ENCODE measurements around the gene ENTR1.

Gene ENTR1

DNA sequence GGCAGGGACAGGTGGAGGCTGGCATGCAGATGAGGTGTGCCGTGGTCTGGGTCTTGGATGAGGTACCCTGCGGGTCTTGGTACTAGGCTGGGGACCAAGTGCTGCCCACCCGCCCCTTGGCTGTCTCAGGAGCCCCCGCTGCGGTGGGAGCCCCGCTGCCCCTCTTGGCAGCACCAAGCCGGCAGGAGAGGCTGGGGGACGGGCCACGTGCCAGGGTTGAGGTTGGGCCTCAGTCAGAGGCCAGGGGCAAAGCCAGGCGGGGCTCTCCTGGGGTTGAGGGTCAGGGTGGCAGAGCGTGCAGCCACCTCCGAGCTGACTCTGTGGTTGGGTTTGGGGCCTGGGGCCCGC lies 38.9 kb downstream of the ENTR1 start:
- ChIA-PET POLR2A (no interaction called here), CTCF (interaction anchor here (1.0 to 5.2 kb wide), 3 partner anchors 8 to 59 kb away, joined by 3 to 54 read pairs (median 5); partner anchors contain the start of gene DNLZ)
- DNase-seq (ENCODE audit: low read depth, low spot score) = no peak
- TF ChIP-seq, protein P1, sequence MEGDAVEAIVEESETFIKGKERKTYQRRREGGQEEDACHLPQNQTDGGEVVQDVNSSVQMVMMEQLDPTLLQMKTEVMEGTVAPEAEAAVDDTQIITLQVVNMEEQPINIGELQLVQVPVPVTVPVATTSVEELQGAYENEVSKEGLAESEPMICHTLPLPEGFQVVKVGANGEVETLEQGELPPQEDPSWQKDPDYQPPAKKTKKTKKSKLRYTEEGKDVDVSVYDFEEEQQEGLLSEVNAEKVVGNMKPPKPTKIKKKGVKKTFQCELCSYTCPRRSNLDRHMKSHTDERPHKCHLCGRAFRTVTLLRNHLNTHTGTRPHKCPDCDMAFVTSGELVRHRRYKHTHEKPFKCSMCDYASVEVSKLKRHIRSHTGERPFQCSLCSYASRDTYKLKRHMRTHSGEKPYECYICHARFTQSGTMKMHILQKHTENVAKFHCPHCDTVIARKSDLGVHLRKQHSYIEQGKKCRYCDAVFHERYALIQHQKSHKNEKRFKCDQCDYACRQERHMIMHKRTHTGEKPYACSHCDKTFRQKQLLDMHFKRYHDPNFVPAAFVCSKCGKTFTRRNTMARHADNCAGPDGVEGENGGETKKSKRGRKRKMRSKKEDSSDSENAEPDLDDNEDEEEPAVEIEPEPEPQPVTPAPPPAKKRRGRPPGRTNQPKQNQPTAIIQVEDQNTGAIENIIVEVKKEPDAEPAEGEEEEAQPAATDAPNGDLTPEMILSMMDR (IDR thresholded peaks at IDR 0.05; ENCODE audit: insufficient read depth, low read length, missing control alignments) = no peak
- H3K4me3 ChIP-seq (ENCODE audit: low read depth, low read length) = no peak overlapping the region

DNA sequence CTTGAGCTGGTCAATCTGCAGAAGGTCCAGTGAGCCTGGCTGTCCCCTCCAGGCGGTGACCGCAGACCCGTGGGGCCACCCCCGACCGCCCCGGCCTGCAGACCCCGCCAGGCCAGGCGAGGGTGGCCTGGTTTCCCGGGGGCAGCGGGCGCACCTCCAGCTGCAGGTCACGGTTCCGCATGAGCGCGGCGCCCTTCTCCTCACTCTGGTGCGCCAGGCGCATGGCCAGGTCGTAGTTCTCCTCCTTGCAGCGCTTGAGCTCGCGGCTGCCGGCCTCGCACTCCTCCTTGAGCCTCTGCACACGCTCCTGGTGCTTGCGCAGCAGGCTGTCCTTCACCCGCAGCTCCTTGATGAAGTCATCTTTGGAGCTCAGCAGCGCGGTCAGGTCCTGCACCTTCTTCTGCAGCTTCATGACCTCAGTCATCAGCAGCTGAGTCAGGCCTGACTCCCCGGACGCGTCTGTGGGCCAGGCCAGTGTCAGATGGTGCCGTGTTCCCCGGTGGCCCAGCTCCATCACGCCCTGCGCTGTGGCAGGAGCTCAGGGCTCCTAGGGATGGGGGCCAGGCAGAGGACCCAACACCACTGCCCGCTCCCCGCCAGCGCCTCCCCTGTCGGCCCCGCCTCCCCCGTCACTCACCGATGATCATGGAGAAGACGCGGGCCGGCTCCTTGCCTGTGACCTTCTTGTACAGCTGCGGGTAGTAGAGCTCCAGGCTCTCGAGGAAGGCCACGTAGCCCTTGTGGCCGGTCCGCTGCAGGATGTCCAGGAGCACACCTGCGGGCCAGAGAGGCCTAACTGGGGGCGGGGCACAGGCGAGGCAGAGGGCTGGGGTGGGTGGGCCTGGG lies 39.5 kb downstream of the ENTR1 start:
- CTCF ChIA-PET = interaction anchor here (0.8 to 5.2 kb wide), 4 partner anchors 7 to 58 kb away, joined by 3 to 54 read pairs (median 4); partner anchors contain the start of gene DNLZ
- DNase-seq (ENCODE audit: low read depth, low spot score) = no peak
- TF ChIP-seq, protein P1 (IDR thresholded peaks at IDR 0.05; ENCODE audit: insufficient read depth, low read length, missing control alignments) = no peak

DNA sequence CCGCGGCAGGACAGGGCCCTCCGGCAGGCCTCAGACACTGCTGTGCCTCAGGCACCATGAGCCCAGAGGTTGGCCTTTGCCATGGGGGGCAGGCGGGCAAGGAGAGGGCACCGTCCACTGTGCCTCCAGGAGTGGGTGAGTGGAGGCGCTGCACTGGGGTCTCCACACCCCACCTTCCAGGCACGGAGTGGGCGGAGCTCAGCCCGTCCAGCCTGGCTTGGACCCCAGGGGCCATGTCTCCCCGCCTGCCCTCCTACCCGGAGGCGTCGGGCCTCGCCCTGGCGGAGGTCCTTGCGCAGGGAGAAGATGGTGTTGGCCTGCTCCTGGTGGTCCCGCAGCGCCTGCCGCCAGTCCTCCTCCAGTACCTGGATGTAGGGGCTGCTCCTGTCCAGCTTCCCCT lies 40.4 kb downstream of the ENTR1 start:
- ChIA-PET POLR2A (no interaction called here), CTCF (interaction anchor here (0.8 kb wide), 1 partner anchor 26 kb away, joined by 3 read pairs; no protein-coding TSS in a partner anchor)
- TF ChIP-seq, protein P1 (IDR thresholded peaks at IDR 0.05; ENCODE audit: insufficient read depth, low read length, missing control alignments) = no peak
- no peak overlapping the region for H3K4me3 ChIP-seq (ENCODE audit: low read depth, low read length)
- DNase-seq (ENCODE audit: low read depth, low spot score) = no peak

More for the DNA sequence above, 39.5 kb downstream of the ENTR1 start:
- H3K4me3 ChIP-seq (ENCODE audit: low read depth, low read length) = no peak overlapping the region
- POLR2A ChIA-PET = no interaction called here

DNA sequence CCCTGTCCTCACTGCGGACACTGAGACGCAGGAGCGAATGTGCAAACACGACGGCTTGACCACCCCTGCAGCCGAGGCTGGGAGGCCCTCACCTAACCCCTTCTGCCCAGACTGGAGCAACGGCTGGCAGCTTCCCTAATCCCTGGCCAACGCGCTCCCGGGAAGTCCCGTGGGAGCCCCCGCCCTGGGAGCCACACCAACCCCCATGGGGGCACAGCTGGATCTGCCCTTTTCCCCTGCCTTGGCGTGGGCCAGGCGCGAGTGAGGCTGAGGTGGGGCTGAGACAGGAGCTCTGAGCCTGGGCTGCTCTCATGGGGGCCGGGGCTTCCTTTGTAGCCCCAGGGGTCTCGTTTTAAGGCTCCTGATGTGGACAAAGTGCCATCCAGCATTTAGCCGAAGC lies 42.2 kb downstream of the ENTR1 start:
- no peak for DNase-seq (ENCODE audit: low read depth, low spot score)
- no peak overlapping the region for H3K4me3 ChIP-seq (ENCODE audit: low read depth, low read length)
- TF ChIP-seq, protein P1 (IDR thresholded peaks at IDR 0.05; ENCODE audit: insufficient read depth, low read length, missing control alignments) = no peak
- POLR2A ChIA-PET = no interaction called here
- CTCF ChIA-PET = interaction anchor here (1.8 to 8.7 kb wide), 2 partner anchors 34 to 55 kb away, joined by 4 to 93 read pairs; no protein-coding TSS in a partner anchor

DNA sequence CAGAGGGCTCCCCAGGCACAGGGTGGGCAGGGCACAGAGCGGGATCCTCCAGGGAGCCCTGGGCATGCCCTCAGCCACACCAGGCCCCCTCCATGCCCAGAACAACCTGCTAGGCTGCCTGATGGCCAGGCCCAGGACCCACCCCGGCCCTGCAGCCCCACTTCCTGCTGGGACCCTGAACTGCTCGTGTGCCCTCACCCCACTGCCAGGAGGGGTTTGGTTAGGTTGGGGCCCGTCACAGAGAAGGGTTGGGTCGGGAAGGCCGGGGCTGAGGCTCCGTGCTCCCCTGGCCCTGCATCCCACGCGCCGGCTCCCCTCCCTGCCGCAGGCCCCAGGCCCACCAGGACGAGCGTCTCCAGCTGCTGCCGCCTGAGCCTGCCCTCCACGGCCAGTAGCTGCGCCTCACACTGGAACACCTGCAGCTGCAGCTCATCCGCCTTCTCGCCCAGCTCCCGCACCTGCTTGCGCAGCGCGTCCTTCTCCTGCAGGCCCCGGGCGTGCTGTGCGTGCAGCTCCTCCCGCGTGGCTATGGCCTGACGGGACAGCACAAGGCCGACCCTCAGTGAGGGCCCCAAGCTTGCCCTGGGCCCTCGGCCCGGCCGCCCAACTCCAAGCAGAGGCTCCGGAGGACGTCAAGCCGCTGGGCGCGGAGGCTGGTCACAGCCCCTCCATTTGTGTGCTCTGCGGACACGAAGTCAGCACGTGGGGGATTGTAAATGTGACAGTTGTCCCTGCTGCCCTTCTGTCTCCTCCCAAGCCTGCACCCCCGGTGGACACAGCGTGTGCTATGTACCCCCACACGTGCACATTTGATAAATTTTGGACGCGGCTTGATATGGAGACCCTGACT lies 42.9 kb downstream of the ENTR1 start:
- H3K4me3 ChIP-seq (ENCODE audit: low read depth, low read length) = no peak overlapping the region
- DNase-seq (ENCODE audit: low read depth, low spot score) = no peak
- POLR2A ChIA-PET = interaction anchor here (0.7 to 1.3 kb wide), 2 partner anchors 11 to 15 kb away, joined by 3 to 4 read pairs; no protein-coding TSS in a partner anchor
- TF ChIP-seq, protein P1 (IDR thresholded peaks at IDR 0.05; ENCODE audit: insufficient read depth, low read length, missing control alignments) = no peak
- CTCF ChIA-PET = interaction anchor here (1.8 to 8.7 kb wide), 2 partner anchors 35 to 54 kb away, joined by 4 to 93 read pairs; no protein-coding TSS in a partner anchor
